Right lobe of liver (tissue), 4 donors: ENCODE results near the gene S1PR3.

Experiments
- CTCF ChIP-seq, 4 donors: fragments of 200-600 bp in 3 of 4; fragments of 450-650 bp in 1 of 4; IDR thresholded peaks; one replicate each; pipeline versions ENCODE4 v1.5.1 to v1.8.0; 2016 to 2022; ENCODE audit warnings: antibody characterized with exemption in 4 of 4, mild to moderate bottlenecking in 2 of 4
- POLR2A ChIP-seq: fragments of 450-650 bp; IDR thresholded peaks from one replicate; pipeline ENCODE4 v1.6.1; 2017; ENCODE audit warnings: antibody characterized with exemption, mild to moderate bottlenecking
- donor health status: DM: no; HTN: no; CAD: no.
- donor health status: DM: no; HTN: no; CAD: no.
- donor health status: DM: no; HTN: yes; CAD: no.

GRCh38 chr9:89032661-89033060, 41.4 kb downstream of the S1PR3 start:
- TF ChIP-seq POLR2A (no peak), CTCF (IDR thresholded peaks at IDR 0.05) (no peak)
